Transverse colon (tissue), 4 donors: Measurements from ENCODE around the gene ADGRL4. TPM values are rescaled to one million over a fixed set of nuclear protein-coding genes. Genes with fewer than 3 reads are reported as not detected.

Experiments
- DNase-seq: peaks from one replicate; pipeline ENCODE4 v3.0.0-alpha.2; 2019
- H3K27ac ChIP-seq, 4 donors: fragments of 200-600 bp; sonication (generic); 2 replicates each; pipeline ENCODE4 v1.5.1; 2016 to 2018; ENCODE audit warnings: inconsistent platforms in 4 of 4
- H3K27me3 ChIP-seq: fragments of 200-600 bp; sonication (generic); 2 replicates; pipeline ENCODE4 v1.5.1; 2017; ENCODE audit warnings: inconsistent platforms
- H3K36me3 ChIP-seq, 4 donors: fragments of 200-600 bp; sonication (generic); 2 replicates each; pipeline ENCODE4 v1.5.1; 2017 to 2019; ENCODE audit warnings: inconsistent platforms in 4 of 4
- H3K4me1 ChIP-seq, 4 donors: fragments of 200-600 bp; sonication (generic); 2 replicates each; pipeline ENCODE4 v1.5.1; 2017 to 2020; ENCODE audit warnings: inconsistent platforms in 4 of 4
- H3K4me3 ChIP-seq, 4 donors: fragments of 200-600 bp; sonication (generic); 1 replicate in 1 of 4; 2 replicates in 3 of 4; pipeline versions ENCODE4 v1.5.1 to v1.6.1; 2017 to 2019; ENCODE audit warnings: inconsistent platforms in 4 of 4
- H3K9me3 ChIP-seq, 2 donors: fragments of 200-600 bp; sonication (generic); 2 replicates each; pipeline ENCODE4 v1.5.1; 2017 to 2019; ENCODE audit warnings: inconsistent platforms in 2 of 2
- EP300 ChIP-seq: sonication (generic); formaldehyde crosslinking; IDR thresholded peaks from one replicate; pipeline ENCODE4 v1.6.1; 2017; ENCODE audit warnings: antibody characterized with exemption, low read depth
- POLR2A ChIP-seq: fragments of 450-650 bp; IDR thresholded peaks from one replicate; pipeline ENCODE4 v1.6.1; 2016; ENCODE audit warnings: antibody characterized with exemption, mild to moderate bottlenecking, moderate library complexity
- POLR2AphosphoS5 ChIP-seq, 3 donors: sonication (generic); formaldehyde crosslinking; IDR thresholded peaks; one replicate each; pipeline ENCODE4 v1.6.1; 2016; ENCODE audit warnings: antibody characterized with exemption in 3 of 3
- WGBS, 2 donors: methylation state at CpG; one replicate each; pipeline ENCODE4 v1.1.5; 2018; ENCODE audit warnings: low coverage in 1 of 2; 5-methylcytosine and 5-hydroxymethylcytosine counted together
- in situ Hi-C, 4 donors: fragments of 200-750 bp; cut with MboI; loops; one replicate each; pipeline versions ENCODE4 v1.15.0 to v1.15.1; 2017; ENCODE audit warnings: low sequenced_read_pairs in 3 of 4, low pct_ligation_motif_present in 1 of 4, low pct_unique_long_range_greater_than_20kb in 1 of 4
- intact Hi-C: fragments of 100-400 bp; cut with DNase I; formaldehyde crosslinking; loops from one replicate; pipeline ENCODE4 v1.15.1; 2023; ENCODE audit warnings: low total_unique reads
- total RNA-seq, 4 donors: library from RNA; depleted of rRNA; stranded (reverse); fragments of >200 nt; gene quantifications; one replicate each; pipeline ENCODE4 v1.1.0, GENCODE V29; 2016
- TF ChIP-seq, protein P1 (sequence below), 5 experiments: fragments of 200-600 bp in 3 of 5; fragments of 450-650 bp in 2 of 5; sonication (generic) in 3 of 5; IDR thresholded peaks; 1 replicate in 2 of 5; 2 replicates in 3 of 5; pipeline ENCODE4 v1.5.1; 2016 to 2017; ENCODE audit warnings: antibody characterized with exemption in 5 of 5, inconsistent platforms in 3 of 5, mild to moderate bottlenecking in 2 of 5, moderate library complexity in 1 of 5

ADGRL4 gene
- total RNA-seq, 4 donors from 2014 or later = 0.75 to 7.6 (median 3.5) TPM

GRCh38 chr1:78913950-78914349 is 92.6 kb downstream of the ADGRL4 start:
- Histone ChIP-seq H3K4me3 (no peak overlapping the region), H3K27me3 (no peaks in the 10 kb centered on the region), H3K9me3 (no peaks in the 10 kb centered on the region), H3K4me1 (no peaks in the 10 kb centered on the region), H3K27ac (no peak overlapping the region), H3K36me3 (no peaks in the 10 kb centered on the region)
- no peak for DNase-seq
- in situ Hi-C loops = no loop called here
- no peak for TF ChIP-seq POLR2AphosphoS5 (IDR thresholded peaks at IDR 0.05)
- TF ChIP-seq EP300 = no peak
- TF ChIP-seq, protein P1, sequence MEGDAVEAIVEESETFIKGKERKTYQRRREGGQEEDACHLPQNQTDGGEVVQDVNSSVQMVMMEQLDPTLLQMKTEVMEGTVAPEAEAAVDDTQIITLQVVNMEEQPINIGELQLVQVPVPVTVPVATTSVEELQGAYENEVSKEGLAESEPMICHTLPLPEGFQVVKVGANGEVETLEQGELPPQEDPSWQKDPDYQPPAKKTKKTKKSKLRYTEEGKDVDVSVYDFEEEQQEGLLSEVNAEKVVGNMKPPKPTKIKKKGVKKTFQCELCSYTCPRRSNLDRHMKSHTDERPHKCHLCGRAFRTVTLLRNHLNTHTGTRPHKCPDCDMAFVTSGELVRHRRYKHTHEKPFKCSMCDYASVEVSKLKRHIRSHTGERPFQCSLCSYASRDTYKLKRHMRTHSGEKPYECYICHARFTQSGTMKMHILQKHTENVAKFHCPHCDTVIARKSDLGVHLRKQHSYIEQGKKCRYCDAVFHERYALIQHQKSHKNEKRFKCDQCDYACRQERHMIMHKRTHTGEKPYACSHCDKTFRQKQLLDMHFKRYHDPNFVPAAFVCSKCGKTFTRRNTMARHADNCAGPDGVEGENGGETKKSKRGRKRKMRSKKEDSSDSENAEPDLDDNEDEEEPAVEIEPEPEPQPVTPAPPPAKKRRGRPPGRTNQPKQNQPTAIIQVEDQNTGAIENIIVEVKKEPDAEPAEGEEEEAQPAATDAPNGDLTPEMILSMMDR (IDR thresholded peaks at IDR 0.05) = no peak
- TF ChIP-seq POLR2A = no peak
- 83 to 89% methylated on average over 2 of the region's 2 CpGs for WGBS, 2 donors
- intact Hi-C loops = no loop called here

DNA sequence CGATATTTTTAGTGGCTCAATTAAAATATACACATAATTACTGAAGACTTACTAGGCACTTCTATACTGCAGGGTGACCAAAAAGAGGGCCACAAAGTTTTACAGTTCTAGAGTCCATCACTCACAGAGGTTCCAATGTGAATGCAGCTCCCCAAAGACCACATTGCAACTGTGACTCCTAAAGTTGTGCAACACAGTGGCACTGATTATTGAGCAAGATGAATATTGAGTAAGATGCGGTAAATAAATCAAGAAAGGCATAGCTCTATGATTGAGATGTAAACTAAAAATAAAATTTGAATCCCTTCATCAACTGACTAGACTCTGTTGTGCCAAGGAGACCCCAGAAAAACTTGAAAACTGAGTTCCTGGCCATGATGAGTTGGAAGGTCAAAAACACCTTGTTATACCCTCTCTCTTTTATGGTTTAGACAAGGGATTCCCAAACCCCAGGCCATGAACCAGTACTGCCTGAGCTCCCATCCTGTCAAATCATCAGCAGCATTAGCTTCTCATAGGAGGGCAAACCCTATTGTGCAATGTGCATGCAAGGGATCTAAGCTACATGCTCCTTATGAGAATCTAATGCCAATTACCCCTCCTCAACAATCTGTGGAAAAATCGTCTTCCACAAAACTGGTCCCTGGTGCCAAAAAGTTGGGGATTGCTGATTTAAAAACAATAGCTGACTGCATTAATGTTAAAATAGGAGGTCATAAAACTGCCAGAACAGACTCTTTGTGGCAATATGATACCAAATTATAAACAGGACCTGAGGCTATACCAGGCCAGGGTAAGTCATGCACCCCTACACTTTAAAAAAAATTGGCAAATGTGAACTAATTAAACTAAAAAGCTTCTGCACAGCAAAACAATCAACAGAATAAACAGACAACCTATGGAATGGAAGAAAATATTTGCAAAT is 94.3 kb downstream of the ADGRL4 start:
- TF ChIP-seq, protein P1 (IDR thresholded peaks at IDR 0.05) = no peak
- H3K4me1 ChIP-seq = no peaks in the 10 kb centered on the region
- no peak for DNase-seq
- intact Hi-C loops (no loop called here), in situ Hi-C loops (no loop called here)
- no peaks in the 10 kb centered on the region for H3K27me3 ChIP-seq
- no peaks in the 10 kb centered on the region for H3K36me3 ChIP-seq
- H3K4me3 ChIP-seq = no peak overlapping the region
- H3K9me3 ChIP-seq = no peaks in the 10 kb centered on the region
- 68 to 73% methylated on average over 3 of the region's 3 CpGs for WGBS, 2 donors
- H3K27ac ChIP-seq = no peak overlapping the region

GRCh38 chr1:78902641-78903040 is 103.9 kb downstream of the ADGRL4 start:
- H3K27ac ChIP-seq = no peak overlapping the region
- WGBS, 2 donors = 63 to 75% methylated on average over 1 of the region's 1 CpG
- in situ Hi-C loops (no loop called here), intact Hi-C loops (no loop called here)
- DNase-seq = no peak
- no peak for TF ChIP-seq POLR2A
- no peak for TF ChIP-seq POLR2AphosphoS5 (IDR thresholded peaks at IDR 0.05)
- TF ChIP-seq EP300 = no peak
- TF ChIP-seq, protein P1 (IDR thresholded peaks at IDR 0.05) = no peak
- H3K27me3 ChIP-seq = no peaks in the 10 kb centered on the region
- no peaks in the 10 kb centered on the region for H3K4me1 ChIP-seq
- no peak overlapping the region for H3K4me3 ChIP-seq
- H3K36me3 ChIP-seq = no peaks in the 10 kb centered on the region
- H3K9me3 ChIP-seq = no peaks in the 10 kb centered on the region

DNA sequence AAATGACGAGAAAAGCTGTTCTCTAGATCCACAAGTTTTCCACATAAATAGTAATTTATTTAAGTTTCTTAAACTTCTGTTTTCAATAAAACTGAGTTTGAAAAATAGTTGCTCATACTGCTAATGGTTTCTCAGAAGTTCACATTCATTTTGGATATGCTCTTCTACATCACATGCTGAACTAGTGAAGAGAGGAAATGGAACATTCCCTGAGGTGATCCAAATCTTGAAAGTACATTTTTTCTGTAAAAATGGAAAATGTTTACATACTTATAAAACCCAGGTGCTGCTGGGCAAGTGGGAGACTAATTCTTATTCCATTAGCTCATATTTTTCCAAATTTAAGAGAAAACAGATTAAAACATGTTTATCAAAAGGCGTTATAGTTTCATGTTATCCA is 111.7 kb downstream of the ADGRL4 start:
- WGBS, 2 donors = 43 to 70% methylated on average over 2 of the region's 2 CpGs
- in situ Hi-C loops = no loop called here
- no peak overlapping the region for H3K27ac ChIP-seq

More for the DNA sequence above, 111.7 kb downstream of the ADGRL4 start:
- no peaks in the 10 kb centered on the region for H3K9me3 ChIP-seq
- no peak overlapping the region for H3K4me3 ChIP-seq
- no peak for DNase-seq
- H3K4me1 ChIP-seq = no peaks in the 10 kb centered on the region
- H3K27me3 ChIP-seq = no peaks in the 10 kb centered on the region
- TF ChIP-seq, protein P1 (IDR thresholded peaks at IDR 0.05) = no peak
- TF ChIP-seq POLR2AphosphoS5 (IDR thresholded peaks at IDR 0.05) = no peak
- no peak for TF ChIP-seq EP300
- TF ChIP-seq POLR2A = no peak
- no peaks in the 10 kb centered on the region for H3K36me3 ChIP-seq
- intact Hi-C loops = no loop called here
